Measurements from ENCODE around the gene ACTN2.

ACTN2 gene

GRCh38 chr1:236692128-236692527 is 5.8 kb downstream of the ACTN2 start:
- DNase-seq: no peak

GRCh38 chr1:236692742-236693141 is 6.4 kb downstream of the ACTN2 start:
- no peak for DNase-seq

- no peak for DNase-seq
Observed at GRCh38 chr1:236699366-236699765, 13.1 kb downstream of the ACTN2 start.

GRCh38 chr1:236700903-236701302 is 14.6 kb downstream of the ACTN2 start:
- DNase-seq: no peak

GRCh38 chr1:236701782-236702181 is 15.5 kb downstream of the ACTN2 start:
- no peak for DNase-seq

GRCh38 chr1:236702791-236703394 is 16.6 kb downstream of the ACTN2 start:
- no peak for DNase-seq

GRCh38 chr1:236705771-236706170 is 19.5 kb downstream of the ACTN2 start:
- DNase-seq: no peak

- no peak for DNase-seq
Observed at GRCh38 chr1:236706183-236706582, 19.9 kb downstream of the ACTN2 start.

GRCh38 chr1:236710328-236710892 is 24.1 kb downstream of the ACTN2 start:
- DNase-seq: no peak

GRCh38 chr1:236716160-236716559 is 29.9 kb downstream of the ACTN2 start:
- DNase-seq: peak; percentile 79

- no peak for DNase-seq
Observed at GRCh38 chr1:236717811-236718210, 31.5 kb downstream of the ACTN2 start.

- peak; percentile 50 for DNase-seq
Observed at GRCh38 chr1:236718328-236718727, 32.0 kb downstream of the ACTN2 start.

GRCh38 chr1:236720206-236720605 is 33.9 kb downstream of the ACTN2 start:
- DNase-seq: no peak

- DNase-seq: no peak
Observed at GRCh38 chr1:236720611-236721010, 34.3 kb downstream of the ACTN2 start.

GRCh38 chr1:236724049-236724448 is 37.8 kb downstream of the ACTN2 start:
- DNase-seq: no peak

- DNase-seq: peak; percentile 70
Observed at GRCh38 chr1:236724506-236724905, 38.2 kb downstream of the ACTN2 start.

- no peak for DNase-seq
Observed at GRCh38 chr1:236725668-236726067, 39.4 kb downstream of the ACTN2 start.

- no peak for DNase-seq
Observed at GRCh38 chr1:236727521-236727920, 41.2 kb downstream of the ACTN2 start.

- DNase-seq: no peak
Observed at GRCh38 chr1:236728752-236729151, 42.5 kb downstream of the ACTN2 start.

GRCh38 chr1:236733653-236734052 is 47.4 kb downstream of the ACTN2 start:
- no peak for DNase-seq

GRCh38 chr1:236734141-236734765 is 48.0 kb downstream of the ACTN2 start:
- DNase-seq: no peak

- no peak for DNase-seq
Observed at GRCh38 chr1:236736761-236737160, 50.5 kb downstream of the ACTN2 start.

- no peak for DNase-seq
Observed at GRCh38 chr1:236741753-236742152, 55.5 kb downstream of the ACTN2 start.

- no peak for DNase-seq
Observed at GRCh38 chr1:236742421-236743160, 56.3 kb downstream of the ACTN2 start.

All from right hindlimb (tissue), 1 donor.